ENCODE results near the gene TNKS1BP1.

DNA sequence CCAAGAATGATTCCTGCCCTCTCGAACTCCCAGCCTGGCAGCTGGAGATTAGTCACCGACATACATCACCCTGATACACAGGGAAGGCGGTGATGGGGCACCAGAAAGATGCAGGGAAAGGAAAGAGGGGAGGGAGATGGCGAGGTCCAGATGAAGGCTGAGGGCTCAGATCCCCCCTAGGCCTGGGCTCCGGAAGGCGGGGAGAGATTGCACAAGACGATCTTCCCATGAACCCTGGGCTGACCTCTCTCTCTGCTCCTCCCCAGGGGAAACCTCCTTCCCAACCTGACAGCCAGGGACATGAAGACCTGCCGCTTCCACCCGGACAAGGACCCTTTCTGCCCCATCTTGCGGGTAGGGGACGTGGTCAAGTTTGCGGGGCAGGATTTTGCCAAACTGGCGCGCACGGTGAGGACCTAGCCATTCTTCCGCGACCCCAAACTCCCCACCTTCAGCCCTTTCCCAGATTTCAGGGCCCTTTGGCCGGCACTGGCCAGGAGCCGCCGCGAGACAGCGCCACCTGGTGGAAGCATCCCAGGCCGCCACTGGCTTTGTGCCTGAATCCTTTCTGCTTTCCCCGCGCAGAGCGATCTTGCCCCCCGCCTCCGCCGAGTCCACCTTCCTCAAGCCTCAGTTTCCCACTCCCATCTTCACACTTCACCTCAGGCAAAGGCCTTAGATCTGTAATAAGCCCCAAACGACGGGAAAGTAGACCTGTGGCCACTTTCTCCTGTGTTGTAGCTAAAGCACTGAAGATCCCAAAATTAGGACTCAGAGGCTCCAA lies 24.9 kb upstream of the TNKS1BP1 start:
- TF ChIP-seq, protein P1, sequence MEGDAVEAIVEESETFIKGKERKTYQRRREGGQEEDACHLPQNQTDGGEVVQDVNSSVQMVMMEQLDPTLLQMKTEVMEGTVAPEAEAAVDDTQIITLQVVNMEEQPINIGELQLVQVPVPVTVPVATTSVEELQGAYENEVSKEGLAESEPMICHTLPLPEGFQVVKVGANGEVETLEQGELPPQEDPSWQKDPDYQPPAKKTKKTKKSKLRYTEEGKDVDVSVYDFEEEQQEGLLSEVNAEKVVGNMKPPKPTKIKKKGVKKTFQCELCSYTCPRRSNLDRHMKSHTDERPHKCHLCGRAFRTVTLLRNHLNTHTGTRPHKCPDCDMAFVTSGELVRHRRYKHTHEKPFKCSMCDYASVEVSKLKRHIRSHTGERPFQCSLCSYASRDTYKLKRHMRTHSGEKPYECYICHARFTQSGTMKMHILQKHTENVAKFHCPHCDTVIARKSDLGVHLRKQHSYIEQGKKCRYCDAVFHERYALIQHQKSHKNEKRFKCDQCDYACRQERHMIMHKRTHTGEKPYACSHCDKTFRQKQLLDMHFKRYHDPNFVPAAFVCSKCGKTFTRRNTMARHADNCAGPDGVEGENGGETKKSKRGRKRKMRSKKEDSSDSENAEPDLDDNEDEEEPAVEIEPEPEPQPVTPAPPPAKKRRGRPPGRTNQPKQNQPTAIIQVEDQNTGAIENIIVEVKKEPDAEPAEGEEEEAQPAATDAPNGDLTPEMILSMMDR (IDR thresholded peaks at IDR 0.05): peak; percentile 63 to 93 (median 78)
- TF ChIP-seq POLR2A (IDR thresholded peaks at IDR 0.05) (no peak), POLR2AphosphoS5 (IDR thresholded peaks at IDR 0.05) (peak in 2 of 4 donors; percentile 28 to 42), EP300 (IDR thresholded peaks at IDR 0.05) (no peak)
